CD4-positive, alpha-beta memory T cell (primary cell): Measurements from ENCODE around the gene PHACTR3. TPM values are rescaled to one million over a fixed set of nuclear protein-coding genes. Genes with fewer than 3 reads are reported as not detected.
"Not testable (repeated sequence)": the region's sequence is repeated elsewhere in the genome, so short reads cannot be mapped to it uniquely, and the experiment has no call there.

Experiments used
- CTCF ChIA-PET: fragments of 350-600 bp; sonication (Branson Sonifier 250); formaldehyde crosslinking; loops from one replicate; lab custom pipeline; 2021; ENCODE audit warnings: inconsistent platforms; ENCODE audit not compliant: partially characterized antibody; lab: Charles Lee
- POLR2A ChIA-PET: fragments of 350-600 bp; sonication (Branson Sonifier 250); formaldehyde crosslinking; loops from one replicate; lab custom pipeline; 2021; ENCODE audit not compliant: partially characterized antibody; lab: Charles Lee
- DNase-seq, 5 donors: peaks; one replicate each; pipeline versions ENCODE4 v3.0.0 to v3.0.0-alpha.2; 2020 to 2022; ENCODE audit warnings: mixed read lengths in 1 of 5
- H3K27ac ChIP-seq: one replicate; pipeline ENCODE4 v1.7.0; 2013; ENCODE audit warnings: low read depth, low read length
- H3K27me3 ChIP-seq: 2 replicates; pipeline ENCODE4 v1.7.0; 2013; ENCODE audit warnings: mild to moderate bottlenecking, low read length, moderate library complexity; ENCODE audit not compliant: insufficient read depth
- H3K36me3 ChIP-seq: 2 replicates; pipeline ENCODE4 v1.7.0; 2013; ENCODE audit warnings: mild to moderate bottlenecking, low read length, moderate library complexity; ENCODE audit not compliant: insufficient read depth
- H3K4me1 ChIP-seq: 2 replicates; pipeline ENCODE4 v1.7.0; 2013; ENCODE audit warnings: mild to moderate bottlenecking, low read length, moderate library complexity; ENCODE audit not compliant: insufficient read depth
- H3K4me3 ChIP-seq, 2 donors: one replicate each; pipeline ENCODE4 v1.7.0; 2013; ENCODE audit warnings: low read length in 2 of 2, mild to moderate bottlenecking in 1 of 2
- H3K9me3 ChIP-seq, 2 donors: one replicate each; pipeline ENCODE4 v1.7.0; 2013; ENCODE audit warnings: low read length in 2 of 2, control low read depth in 1 of 2; ENCODE audit not compliant: control insufficient read depth in 1 of 2
- H3K27ac Mint-ChIP-seq, 7 donors: one replicate each; pipeline ENCODE4 v1.8.0; 2020 to 2021; ENCODE audit warnings: mixed read lengths in 7 of 7, mild to moderate bottlenecking in 6 of 7, inconsistent platforms in 3 of 7, moderate library complexity in 3 of 7
- H3K27me3 Mint-ChIP-seq, 2 donors: one replicate each; pipeline ENCODE4 v1.8.0; 2020 to 2021; ENCODE audit warnings: mixed read lengths in 2 of 2
- H3K36me3 Mint-ChIP-seq, 2 donors: one replicate each; pipeline ENCODE4 v1.8.0; 2020 to 2021; ENCODE audit warnings: mixed read lengths in 2 of 2, inconsistent platforms in 1 of 2, mild to moderate bottlenecking in 1 of 2
- H3K4me1 Mint-ChIP-seq, 4 donors: one replicate each; pipeline ENCODE4 v1.8.0; 2020 to 2021; ENCODE audit warnings: mixed read lengths in 4 of 4, mild to moderate bottlenecking in 1 of 4
- H3K4me3 Mint-ChIP-seq, 8 donors: one replicate each; pipeline ENCODE4 v1.8.0; 2020 to 2021; ENCODE audit warnings: mixed read lengths in 8 of 8, mild to moderate bottlenecking in 7 of 8, moderate library complexity in 6 of 8, inconsistent platforms in 3 of 8
- H3K9me3 Mint-ChIP-seq, 8 donors: one replicate each; pipeline ENCODE4 v1.8.0; 2020 to 2021; ENCODE audit warnings: mixed read lengths in 8 of 8, mild to moderate bottlenecking in 5 of 8, inconsistent platforms in 3 of 8, moderate library complexity in 1 of 8
- intact Hi-C: fragments of 100-400 bp; cut with micrococcal nuclease; formaldehyde crosslinking; loops from one replicate; pipeline ENCODE4 v1.15.1; 2023
- polyA plus RNA-seq, 2 donors: library from polyadenylated mRNA; unstranded; fragments of 300-500 nt; fragmentation: Illumina TruSeq; gene quantifications; one replicate each; pipeline ENCODE4 v1.2.3, GENCODE V29; 2021
- total RNA-seq, 2 experiments: library from RNA; stranded (reverse); gene quantifications; one replicate each; pipeline ENCODE4 v1.2.3, GENCODE V29; 2021

Gene PHACTR3
- total and polyA plus RNA-seq, 4 experiments from 2014 or later: not detected

- H3K9me3 ChIP-seq: no peaks in the 10 kb centered on the region
- DNase-seq: no peak
- peaks cover 0 to 4% (median 0%) of the 10 kb centered on the region in 4 donors for H3K4me1 Mint-ChIP-seq
- no peaks in the 10 kb centered on the region for H3K27me3 ChIP-seq
- no peaks in the 10 kb centered on the region for H3K4me1 ChIP-seq
- H3K4me3 Mint-ChIP-seq: no peak overlapping the region
- intact Hi-C loops: no loop called here
- CTCF ChIA-PET: interaction anchor here (1.2 kb wide), 1 partner anchor 13 kb away, joined by 3 read pairs; no protein-coding TSS in a partner anchor
- POLR2A ChIA-PET: no interaction called here
- H3K4me3 ChIP-seq: no peak overlapping the region
- no peaks in the 10 kb centered on the region for H3K36me3 ChIP-seq
- H3K9me3 Mint-ChIP-seq: no peaks in the 10 kb centered on the region
- H3K27ac Mint-ChIP-seq: no peak overlapping the region
- no peaks in the 10 kb centered on the region for H3K36me3 Mint-ChIP-seq
- no peak overlapping the region for H3K27ac ChIP-seq
- peaks cover 7 to 25% of the 10 kb centered on the region in 2 donors for H3K27me3 Mint-ChIP-seq
Observed at GRCh38 chr20:59839400-59839799, 235.1 kb downstream of the PHACTR3 start.

DNA sequence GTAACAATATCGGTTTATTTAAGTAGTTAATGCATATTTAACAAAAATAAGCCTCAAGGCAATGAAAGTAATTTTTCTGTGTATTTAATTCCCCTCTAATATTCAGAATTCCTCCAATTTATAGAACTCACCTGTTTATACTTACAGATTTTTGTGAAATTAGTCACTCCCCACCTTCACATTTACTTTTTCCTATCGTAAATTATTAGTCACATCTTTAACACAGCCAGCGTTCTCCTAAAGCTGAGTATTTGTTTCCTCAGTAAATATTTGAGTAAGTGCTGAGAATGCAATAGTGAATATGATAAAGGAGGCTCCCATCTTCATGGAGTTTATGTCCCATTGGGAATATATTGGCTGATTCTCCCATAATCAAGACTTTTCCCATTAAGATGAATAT, 241.1 kb downstream of the PHACTR3 start:
- intact Hi-C loops: no loop called here
- H3K36me3 Mint-ChIP-seq: no peaks in the 10 kb centered on the region
- Histone ChIP-seq H3K27ac (no peak overlapping the region), H3K4me1 (no peaks in the 10 kb centered on the region), H3K27me3 (no peaks in the 10 kb centered on the region), H3K9me3 (no peaks in the 10 kb centered on the region), H3K4me3 (no peak overlapping the region), H3K36me3 (no peaks in the 10 kb centered on the region)
- H3K27ac Mint-ChIP-seq: no peak overlapping the region
- no peaks in the 10 kb centered on the region for H3K9me3 Mint-ChIP-seq
- peaks cover 0 to 1% of the 10 kb centered on the region in 2 donors for H3K27me3 Mint-ChIP-seq
- CTCF ChIA-PET: no interaction called here
- H3K4me3 Mint-ChIP-seq: no peak overlapping the region
- POLR2A ChIA-PET: no interaction called here
- H3K4me1 Mint-ChIP-seq: no peaks in the 10 kb centered on the region
- no peak for DNase-seq

DNA sequence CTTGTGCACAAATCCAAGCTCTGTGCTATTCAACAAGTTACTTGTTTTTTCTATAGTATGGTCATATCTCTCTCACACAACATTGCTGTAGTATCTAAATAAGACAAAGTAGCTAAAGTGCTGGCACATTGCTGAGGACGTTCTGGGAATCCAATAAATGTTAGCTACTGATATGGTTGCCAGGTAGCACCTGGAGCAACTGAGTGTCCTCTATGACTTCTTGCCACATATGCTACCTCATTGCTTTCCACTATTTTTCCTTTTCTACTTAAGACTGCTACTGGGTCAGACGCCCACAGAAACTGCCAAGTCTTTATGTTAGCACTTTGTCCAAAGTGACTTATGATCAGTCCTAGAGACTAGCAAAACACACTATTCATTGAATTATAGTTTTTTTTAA, 243.8 kb downstream of the PHACTR3 start:
- H3K27me3 ChIP-seq: no peaks in the 10 kb centered on the region
- Mint-ChIP-seq H3K27ac (no peak overlapping the region), H3K4me1 (no peaks in the 10 kb centered on the region), H3K4me3 (no peak overlapping the region), H3K36me3 (no peaks in the 10 kb centered on the region), H3K27me3 (no peaks in the 10 kb centered on the region), H3K9me3 (no peaks in the 10 kb centered on the region)
- no peaks in the 10 kb centered on the region for H3K4me1 ChIP-seq
- intact Hi-C loops: no loop called here
- DNase-seq: no peak
- no peak overlapping the region for H3K27ac ChIP-seq
- H3K36me3 ChIP-seq: no peaks in the 10 kb centered on the region
- POLR2A ChIA-PET: no interaction called here
- no peak overlapping the region for H3K4me3 ChIP-seq
- CTCF ChIA-PET: no interaction called here
- H3K9me3 ChIP-seq: no peaks in the 10 kb centered on the region

DNA sequence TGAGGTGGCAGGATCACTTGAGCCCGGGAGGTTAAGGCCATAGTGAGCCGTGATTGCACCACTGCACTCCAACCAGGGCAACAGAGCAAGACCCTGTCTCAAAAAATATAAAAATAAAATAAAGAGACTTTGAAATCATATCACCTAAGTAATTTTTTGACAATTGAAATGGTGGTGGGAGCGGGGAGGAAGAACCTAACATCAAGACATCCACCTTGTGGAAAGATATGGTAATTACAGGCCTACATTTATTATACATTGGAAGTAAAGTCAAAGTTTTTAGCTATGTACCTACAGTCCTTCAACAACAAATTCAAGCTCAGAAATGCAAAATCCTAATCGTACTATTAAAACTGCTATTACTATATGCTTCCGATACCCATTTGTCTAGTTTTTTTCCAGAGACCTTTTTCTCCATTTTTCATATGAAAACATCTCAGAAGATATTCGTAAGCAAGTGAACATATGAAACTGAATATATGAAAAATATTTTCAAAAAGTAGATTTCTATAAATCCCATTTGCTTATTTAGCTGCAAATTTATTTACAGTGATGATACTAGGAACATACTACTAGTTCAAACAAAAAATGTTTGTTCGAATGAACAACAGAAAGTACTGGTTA, 245.8 kb downstream of the PHACTR3 start:
- Mint-ChIP-seq H3K27ac (no peak overlapping the region), H3K27me3 (no peaks in the 10 kb centered on the region), H3K9me3 (no peaks in the 10 kb centered on the region), H3K4me1 (no peaks in the 10 kb centered on the region), H3K4me3 (no peak overlapping the region), H3K36me3 (no peaks in the 10 kb centered on the region)
- no peak overlapping the region for H3K4me3 ChIP-seq
- ChIA-PET CTCF (interaction anchor here (1.6 to 3.1 kb wide), 2 partner anchors 9 to 29 kb away, joined by 4 to 8 read pairs; no protein-coding TSS in a partner anchor), POLR2A (no interaction called here)
- H3K4me1 ChIP-seq: no peaks in the 10 kb centered on the region
- H3K27ac ChIP-seq: no peak overlapping the region
- no peaks in the 10 kb centered on the region for H3K27me3 ChIP-seq
- no peaks in the 10 kb centered on the region for H3K9me3 ChIP-seq
- peak in 2 of 5 donors; percentile 3 to 4 for DNase-seq
- H3K36me3 ChIP-seq: no peaks in the 10 kb centered on the region
- intact Hi-C loops: no loop called here

DNA sequence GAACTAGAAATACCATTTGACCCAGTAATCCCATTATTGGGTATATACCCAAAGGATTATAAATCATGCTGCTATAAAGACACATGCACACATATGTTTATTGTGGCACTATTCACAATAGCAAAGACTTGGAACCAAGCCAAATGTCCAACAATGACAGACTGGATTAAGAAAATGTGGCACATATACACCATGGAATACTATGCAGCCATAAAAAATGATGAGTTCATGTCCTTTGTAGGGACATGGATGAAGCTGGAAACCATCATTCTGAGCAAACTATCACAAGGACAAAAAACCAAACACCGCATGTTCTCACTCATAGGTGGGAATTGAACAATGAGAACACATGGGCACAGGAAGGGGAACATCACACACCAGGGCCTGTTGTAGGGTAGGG, 252.2 kb downstream of the PHACTR3 start:
- H3K27me3 Mint-ChIP-seq, H3K4me3 ChIP-seq, CTCF ChIA-PET, H3K27ac Mint-ChIP-seq, POLR2A ChIA-PET, H3K9me3 ChIP-seq, DNase-seq, H3K27me3 ChIP-seq, intact Hi-C loops, H3K4me3 Mint-ChIP-seq, H3K27ac ChIP-seq, H3K4me1 ChIP-seq, H3K4me1 Mint-ChIP-seq, H3K36me3 ChIP-seq: not testable (repeated sequence)
- Mint-ChIP-seq H3K9me3 (peaks cover 0 to 16% (median 3%) of the 10 kb centered on the region in 8 donors), H3K36me3 (peaks cover 12 to 25% of the 10 kb centered on the region in 2 donors)

- peaks cover 0 to 16% (median 3%) of the 10 kb centered on the region in 8 donors for H3K9me3 Mint-ChIP-seq
- peaks cover 14 to 28% of the 10 kb centered on the region in 2 donors for H3K36me3 Mint-ChIP-seq
- H3K27me3 ChIP-seq, H3K36me3 ChIP-seq, POLR2A ChIA-PET, DNase-seq, H3K27ac Mint-ChIP-seq, H3K4me1 ChIP-seq, H3K27ac ChIP-seq, intact Hi-C loops, H3K4me3 ChIP-seq, H3K4me3 Mint-ChIP-seq, H3K4me1 Mint-ChIP-seq, H3K27me3 Mint-ChIP-seq, H3K9me3 ChIP-seq, CTCF ChIA-PET: not testable (repeated sequence)
Observed at GRCh38 chr20:59856941-59857340, 252.6 kb downstream of the PHACTR3 start.

DNA sequence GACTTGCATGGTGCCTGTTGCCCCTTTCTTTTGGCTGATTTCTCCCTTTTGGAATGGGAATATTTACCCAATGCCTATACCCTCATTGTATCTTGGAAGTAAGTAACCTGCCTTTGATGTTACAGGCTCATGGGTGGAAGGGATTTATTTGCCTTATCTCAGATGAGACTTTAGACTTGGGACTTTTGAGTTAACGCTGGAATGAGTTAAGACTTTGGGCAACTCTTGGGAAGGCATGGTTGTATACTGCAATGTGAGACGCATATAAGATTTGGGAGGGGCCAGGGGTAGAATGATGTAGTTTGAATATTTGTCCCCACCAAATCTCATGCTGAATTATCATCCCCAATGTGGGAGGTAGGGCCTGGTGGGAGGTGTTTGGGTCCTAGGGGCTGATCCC, 253.6 kb downstream of the PHACTR3 start:
- no peak overlapping the region for H3K4me3 ChIP-seq
- H3K4me1 ChIP-seq: no peaks in the 10 kb centered on the region
- ChIA-PET POLR2A (no interaction called here), CTCF (no interaction called here)
- no peaks in the 10 kb centered on the region for H3K27me3 ChIP-seq
- Mint-ChIP-seq H3K36me3 (peaks cover 14 to 32% of the 10 kb centered on the region in 2 donors), H3K4me1 (no peaks in the 10 kb centered on the region), H3K9me3 (peaks cover 0 to 16% (median 3%) of the 10 kb centered on the region in 8 donors), H3K27ac (no peak overlapping the region), H3K4me3 (no peak overlapping the region), H3K27me3 (peaks cover 0 to 2% of the 10 kb centered on the region in 2 donors)
- intact Hi-C loops: no loop called here
- H3K27ac ChIP-seq: no peak overlapping the region
- H3K36me3 ChIP-seq: no peaks in the 10 kb centered on the region
- H3K9me3 ChIP-seq: no peaks in the 10 kb centered on the region
- DNase-seq: no peak
